IPS DF 6.9 (cell line): ENCODE results near the gene GNG3.
"Not testable (repeated sequence)": the region's sequence is repeated elsewhere in the genome, so short reads cannot be mapped to it uniquely, and the experiment has no call there.

Experiments used
- DNase-seq: peaks from one replicate; pipeline ENCODE4 v3.0.0-alpha.2; 2013; ENCODE audit warnings: low read depth, low spot score
- H3K27ac ChIP-seq: one replicate; pipeline ENCODE4 v1.5.1; 2013; ENCODE audit warnings: low read length, control low read depth
- H3K27me3 ChIP-seq: 2 replicates; pipeline ENCODE4 v1.6.1; 2013; ENCODE audit warnings: mild to moderate bottlenecking, low read length; ENCODE audit not compliant: control insufficient read depth, insufficient read depth
- H3K36me3 ChIP-seq: 2 replicates; pipeline ENCODE4 v1.6.1; 2013; ENCODE audit warnings: low read length; ENCODE audit not compliant: control insufficient read depth, insufficient read depth
- H3K4me1 ChIP-seq: 2 replicates; pipeline ENCODE4 v1.6.1; 2013; ENCODE audit warnings: low read length; ENCODE audit not compliant: control insufficient read depth, insufficient read depth
- H3K4me3 ChIP-seq: 2 replicates; pipeline ENCODE4 v1.5.1; 2013; ENCODE audit warnings: mild to moderate bottlenecking, low read length
- H3K9me3 ChIP-seq: 2 replicates; pipeline ENCODE4 v1.6.1; 2013; ENCODE audit warnings: low read length, inconsistent platforms; ENCODE audit not compliant: control insufficient read depth, insufficient read depth
- WGBS: extraction: QIAGEN DNeasy Blood & Tissue Kit; methylation state at CpG from one replicate; pipeline ENCODE4 v1.1.7; 2013; ENCODE audit warnings: mixed read lengths, missing lambda C conversion rate; ENCODE audit not compliant: insufficient read length, insufficient coverage; 5-methylcytosine and 5-hydroxymethylcytosine counted together

GNG3 gene

GRCh38 chr11:62730076-62730475 lies 22.6 kb downstream of the GNG3 start:
- DNase-seq, H3K36me3 ChIP-seq, H3K4me1 ChIP-seq, H3K27ac ChIP-seq, H3K27me3 ChIP-seq, H3K4me3 ChIP-seq, H3K9me3 ChIP-seq: not testable (repeated sequence)
- WGBS, result no CpG with 5 or more reads among the region's 14 CpGs

- no peaks in the 10 kb centered on the region for H3K27me3 ChIP-seq
- no peak overlapping the region for H3K4me3 ChIP-seq
- DNase-seq, result no peak
- no peaks in the 10 kb centered on the region for H3K9me3 ChIP-seq
- H3K4me1 ChIP-seq, result no peaks in the 10 kb centered on the region; the same call in 1 of the 2 replicates
- no peak overlapping the region for H3K27ac ChIP-seq
- H3K36me3 ChIP-seq, result peaks cover 5% of the 10 kb centered on the region; the same call in 1 of the 2 replicates
- WGBS, result no CpG with 5 or more reads among the region's 2 CpGs
These were observed 25.4 kb downstream of the GNG3 start for GRCh38 chr11:62732830-62733229.

DNA sequence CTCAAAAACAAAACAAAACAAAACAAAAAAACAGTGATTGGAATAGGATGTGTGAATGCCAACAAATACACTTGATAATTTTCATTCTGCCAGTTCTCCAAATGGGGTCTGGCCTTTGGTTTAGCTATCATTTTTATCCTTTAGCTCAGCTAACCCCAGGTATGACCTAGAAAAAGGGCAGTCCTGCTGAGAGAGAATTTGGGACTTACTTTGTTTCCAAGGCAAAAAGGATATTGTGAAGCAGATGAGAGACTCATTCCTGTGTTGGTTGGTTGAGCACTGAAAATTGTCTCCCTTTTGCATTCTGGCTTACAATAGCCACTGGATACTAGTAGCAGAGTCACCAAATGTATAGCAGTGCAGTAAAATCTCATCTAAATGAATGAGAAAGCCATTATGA lies 29.7 kb downstream of the GNG3 start:
- no peaks in the 10 kb centered on the region for H3K9me3 ChIP-seq
- no peaks in the 10 kb centered on the region for H3K27me3 ChIP-seq
- H3K36me3 ChIP-seq, result peaks cover 10% of the 10 kb centered on the region; the same call in 1 of the 2 replicates
- DNase-seq, result no peak
- no peaks in the 10 kb centered on the region for H3K4me1 ChIP-seq
- H3K4me3 ChIP-seq, result no peak overlapping the region
- no peak overlapping the region for H3K27ac ChIP-seq

DNA sequence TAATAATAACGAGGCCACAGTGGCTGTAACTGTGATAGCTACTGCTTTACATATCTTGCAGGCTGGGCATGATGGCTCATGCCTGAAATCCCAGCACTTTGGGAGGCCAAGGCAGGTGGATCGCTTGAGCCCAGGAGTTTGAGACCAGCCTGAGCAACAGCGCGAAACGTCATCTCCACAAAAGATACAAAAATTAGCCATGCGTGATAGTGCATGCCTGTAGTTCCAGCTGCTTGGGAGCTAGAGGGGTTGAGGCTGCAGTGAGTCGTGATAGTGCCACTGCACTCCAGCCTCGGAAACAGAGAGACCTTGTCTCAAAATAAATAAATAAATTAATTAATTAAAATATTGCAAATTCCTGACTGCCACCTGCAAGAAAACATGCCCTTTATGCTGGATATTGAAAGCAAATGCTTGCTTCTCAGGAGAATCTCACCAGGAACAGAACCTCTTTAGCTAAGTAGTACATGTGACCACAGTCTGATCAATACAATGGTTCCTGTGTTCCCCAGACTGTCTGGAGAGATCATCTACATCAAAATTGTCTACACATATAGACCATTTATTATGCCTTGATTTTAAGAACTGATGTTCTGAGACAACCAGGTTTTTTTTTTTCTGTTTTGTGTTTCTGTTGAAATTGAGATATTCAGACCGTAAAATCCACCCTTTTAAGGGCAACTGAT lies 40.1 kb downstream of the GNG3 start:
- H3K36me3 ChIP-seq, result peaks cover 12% of the 10 kb centered on the region
- H3K27me3 ChIP-seq, result no peaks in the 10 kb centered on the region
- no peak overlapping the region for H3K4me3 ChIP-seq
- H3K4me1 ChIP-seq, result no peaks in the 10 kb centered on the region
- DNase-seq, result no peak
- no peaks in the 10 kb centered on the region for H3K9me3 ChIP-seq
- no peak overlapping the region for H3K27ac ChIP-seq
- no CpG with 5 or more reads among the region's 9 CpGs for WGBS

- no CpG with 5 or more reads among the region's 5 CpGs for WGBS
- DNase-seq, H3K9me3 ChIP-seq, H3K27me3 ChIP-seq, H3K4me3 ChIP-seq, H3K27ac ChIP-seq, H3K4me1 ChIP-seq: not testable (repeated sequence)
- H3K36me3 ChIP-seq, result peaks cover 18% of the 10 kb centered on the region
These were observed 42.5 kb downstream of the GNG3 start for GRCh38 chr11:62749931-62750330.

GRCh38 chr11:62752177-62752785 lies 44.8 kb downstream of the GNG3 start:
- Histone ChIP-seq H3K9me3 (no peaks in the 10 kb centered on the region), H3K4me1 (no peaks in the 10 kb centered on the region), H3K4me3 (no peak overlapping the region), H3K27me3 (no peaks in the 10 kb centered on the region), H3K27ac (no peak overlapping the region), H3K36me3 (peaks cover 18% of the 10 kb centered on the region)
- DNase-seq, result no peak
- WGBS, result no CpG with 5 or more reads among the region's 14 CpGs

GRCh38 chr11:62752994-62753735 lies 45.7 kb downstream of the GNG3 start:
- H3K9me3 ChIP-seq, result no peaks in the 10 kb centered on the region
- H3K4me1 ChIP-seq, result no peaks in the 10 kb centered on the region
- H3K27me3 ChIP-seq, result no peaks in the 10 kb centered on the region
- H3K4me3 ChIP-seq, result no peak overlapping the region; the same call in 1 of the 2 replicates
- no peak for DNase-seq
- WGBS, result no CpG with 5 or more reads among the region's 15 CpGs
- H3K27ac ChIP-seq, result no peak overlapping the region
- H3K36me3 ChIP-seq, result peaks cover 18% of the 10 kb centered on the region

GRCh38 chr11:62753736-62754603 lies 46.5 kb downstream of the GNG3 start, which contains the start of gene ZBTB3:
TSS of gene ZBTB3 (minus strand) at chr11:62754160. CDS start at chr11:62753664, 496 bp downstream.
- WGBS, result no CpG with 5 or more reads among the region's 47 CpGs
- no peaks in the 10 kb centered on the region for H3K27me3 ChIP-seq
- H3K27ac ChIP-seq, result no peak within 1 kb of the TSS
- peaks cover 16% of the 10 kb centered on the region for H3K36me3 ChIP-seq
- H3K9me3 ChIP-seq, result no peaks in the 10 kb centered on the region
- H3K4me3 ChIP-seq, result peak within 1 kb of the TSS; percentile 59; the same call in 1 of the 2 replicates
- peak; percentile 100 for DNase-seq
- no peaks in the 10 kb centered on the region for H3K4me1 ChIP-seq

DNA sequence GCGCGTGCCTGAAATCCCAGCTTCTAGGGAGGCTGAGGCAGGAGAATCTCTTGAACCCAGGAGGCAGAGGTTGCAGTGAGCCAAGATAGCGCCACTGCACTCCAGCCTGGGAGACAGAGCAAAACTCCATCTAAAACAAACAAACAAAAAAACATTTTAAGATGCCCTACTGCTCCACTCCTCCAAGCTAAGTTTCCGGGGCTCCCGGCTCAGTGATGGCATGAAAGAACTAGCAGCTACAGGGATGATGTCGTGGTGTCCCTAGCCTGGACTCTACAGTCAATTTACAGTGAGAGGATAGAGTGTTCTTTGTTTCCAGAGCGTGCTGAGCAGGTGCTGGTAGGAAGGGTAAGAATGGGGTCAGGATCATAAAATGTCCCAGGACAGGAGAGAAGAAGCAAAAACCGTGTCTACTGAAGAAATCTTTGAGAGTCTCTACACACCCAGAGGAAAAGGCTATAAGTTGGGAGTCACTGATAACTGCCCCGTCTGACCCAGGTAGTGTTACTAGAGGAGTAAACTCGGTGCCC lies 47.7 kb downstream of the GNG3 start:
- Histone ChIP-seq H3K4me1 (no peaks in the 10 kb centered on the region), H3K9me3 (no peaks in the 10 kb centered on the region), H3K27me3 (no peaks in the 10 kb centered on the region), H3K36me3 (peaks cover 14% of the 10 kb centered on the region), H3K4me3 (no peak overlapping the region), H3K27ac (no peak overlapping the region)
- WGBS, result no CpG with 5 or more reads among the region's 10 CpGs
- DNase-seq, result no peak
